A172 (cell line): ENCODE results near the gene FOXP1. TPM values are rescaled to one million over a fixed set of nuclear protein-coding genes. Genes with fewer than 3 reads are reported as not detected.

Experiments
- DNase-seq: peaks from one replicate; pipeline ENCODE4 v3.0.0-alpha.2; 2015; ENCODE audit warnings: low spot score
- total RNA-seq: library from RNA; depleted of rRNA; stranded (reverse); fragments of >200 nt; shearing (Covaris generic); gene quantifications from 2 replicates; pipeline ENCODE4 v1.2.3, GENCODE V29; 2014

Gene FOXP1
- total RNA-seq, 1 experiment from 2014 or later = 10.3 TPM

DNA sequence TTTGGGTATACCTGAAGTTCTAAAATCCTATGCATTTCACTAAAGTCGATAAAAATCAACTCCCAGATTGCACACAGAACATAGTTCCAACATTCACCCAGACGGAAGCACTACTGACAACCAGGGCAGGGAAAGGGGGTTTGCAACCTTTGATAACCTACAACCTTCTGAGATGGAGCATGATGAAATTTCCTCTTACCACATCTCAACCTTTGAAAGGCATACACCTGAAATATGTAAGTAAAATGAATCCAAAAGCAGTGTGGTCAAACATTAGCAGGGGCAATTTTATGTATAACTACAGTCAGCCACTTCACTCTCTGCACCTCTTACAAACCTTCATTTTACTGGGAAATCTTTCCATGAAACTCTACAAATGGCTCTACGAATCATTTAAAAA is 184.1 kb downstream of the FOXP1 start:
- no peak for DNase-seq

DNA sequence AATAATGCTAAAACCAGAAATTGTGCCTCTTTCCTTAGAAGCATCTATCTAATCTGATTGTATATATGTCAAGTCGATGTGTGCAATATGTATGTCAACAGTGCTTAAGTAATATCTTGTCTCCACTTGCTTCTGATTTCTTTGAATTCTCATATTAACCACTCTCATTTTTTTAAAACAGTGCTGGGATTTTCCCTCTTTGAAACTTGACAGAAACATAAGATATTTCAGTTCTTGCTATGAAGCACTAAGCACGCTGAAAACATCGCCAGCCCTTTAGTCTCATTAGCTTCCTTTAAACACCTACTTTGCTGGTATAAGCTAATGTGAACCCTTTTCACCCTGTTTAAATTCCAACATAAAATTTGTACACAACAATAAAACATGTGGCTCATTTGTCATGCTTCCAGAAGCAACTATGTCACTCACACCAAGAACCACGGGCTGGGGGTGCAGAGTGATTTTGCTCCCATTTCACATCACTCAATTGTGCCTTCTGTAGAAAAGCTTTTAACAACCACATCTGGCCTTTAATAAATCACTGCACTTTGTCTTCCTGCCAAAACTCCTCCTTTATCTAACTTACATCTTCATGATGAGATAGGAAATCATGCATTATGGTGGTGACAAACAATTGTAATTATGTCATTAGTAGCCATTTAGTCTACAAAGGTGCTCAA is 185.2 kb downstream of the FOXP1 start:
- DNase-seq = no peak

DNA sequence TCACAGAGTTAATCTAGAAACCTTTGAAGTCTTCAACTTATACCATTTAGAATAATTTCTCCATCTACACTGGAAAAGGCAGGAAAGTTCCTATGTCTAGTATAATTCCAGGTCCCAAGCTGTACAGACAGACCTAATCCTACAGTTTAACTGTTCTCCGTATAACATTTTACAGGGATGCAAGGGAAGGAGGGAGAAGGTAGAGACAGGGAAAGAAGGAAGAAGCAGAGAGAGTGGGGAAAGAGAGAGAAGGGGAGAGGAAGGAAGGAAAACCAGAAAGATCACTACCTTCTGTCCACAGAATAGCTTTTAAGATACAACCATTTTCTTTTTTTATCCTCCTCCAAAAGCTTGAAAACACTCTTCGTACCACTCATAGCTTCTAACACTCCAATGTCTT is 185.8 kb downstream of the FOXP1 start:
- DNase-seq = no peak

DNA sequence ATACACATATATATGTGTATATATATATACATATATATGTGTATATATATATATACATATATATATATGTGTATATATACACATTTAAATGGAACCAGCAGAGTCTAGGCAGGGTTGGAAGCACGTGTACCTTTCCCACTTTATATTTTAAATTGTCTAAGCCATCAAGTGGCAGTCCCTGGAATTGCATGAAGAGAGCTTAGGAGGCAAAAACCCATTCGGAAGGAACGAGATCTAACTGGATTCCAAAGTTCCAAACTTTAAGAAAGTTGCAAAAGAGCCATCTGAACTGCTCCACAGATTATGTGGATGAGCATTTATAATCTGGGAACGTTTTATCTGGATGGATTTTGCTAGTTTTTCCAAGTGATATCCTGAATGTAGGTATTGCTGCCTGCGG is 186.5 kb downstream of the FOXP1 start:
- DNase-seq = peak; percentile 17

DNA sequence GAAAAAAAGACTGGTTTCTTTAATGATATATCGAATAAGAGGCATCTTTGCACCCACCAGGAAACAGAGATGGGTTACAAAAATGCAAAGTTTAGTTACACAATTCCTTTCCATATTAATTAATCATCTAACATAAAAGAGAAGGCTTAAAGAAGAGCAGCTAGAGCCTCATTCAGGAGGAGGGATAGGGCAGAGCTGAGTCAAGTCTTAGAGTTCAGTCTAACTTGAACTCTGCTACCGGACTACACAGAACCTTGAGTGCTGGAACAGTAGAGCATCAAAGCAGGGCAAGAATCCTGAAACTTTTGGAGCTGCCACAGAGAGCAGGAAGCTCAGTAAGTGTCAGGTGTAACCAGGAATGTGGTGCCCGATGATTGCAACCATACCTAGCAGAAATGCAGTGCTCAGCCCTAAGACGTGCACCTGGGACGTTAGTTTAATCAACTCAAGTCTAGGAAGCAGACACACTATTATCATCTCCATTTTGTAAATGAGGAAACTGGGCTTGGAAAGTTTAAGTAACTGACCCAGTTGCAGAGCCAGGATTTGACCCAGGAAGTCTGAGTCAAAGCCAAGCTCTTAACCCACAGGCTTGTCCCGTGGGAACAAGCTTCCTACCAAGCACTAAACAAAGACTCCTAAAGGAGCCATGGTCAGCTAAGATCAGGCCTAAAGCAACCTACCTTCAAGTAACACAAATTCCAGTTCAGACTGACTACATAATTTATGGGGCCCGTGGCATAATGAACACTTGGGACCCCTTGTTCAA is 187.4 kb downstream of the FOXP1 start:
- no peak for DNase-seq

DNA sequence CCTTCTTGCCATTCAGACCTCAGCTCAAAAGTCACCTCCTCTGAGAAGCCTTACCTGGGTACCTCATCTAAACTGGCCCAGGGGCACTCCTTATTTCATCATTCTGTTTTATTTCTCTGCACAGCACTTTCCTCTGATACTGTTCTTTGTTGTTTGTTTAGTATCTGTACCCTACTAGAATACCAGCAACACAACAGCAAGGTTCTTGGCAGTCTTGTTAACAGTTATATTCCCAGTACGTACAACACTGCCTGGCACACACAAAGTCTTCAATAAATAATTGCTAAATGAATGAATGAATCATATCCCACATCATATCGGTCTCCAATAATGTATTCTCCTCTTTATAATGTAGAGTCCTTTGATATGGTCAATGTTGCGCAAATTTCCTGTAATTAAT is 188.1 kb downstream of the FOXP1 start:
- DNase-seq = no peak

DNA sequence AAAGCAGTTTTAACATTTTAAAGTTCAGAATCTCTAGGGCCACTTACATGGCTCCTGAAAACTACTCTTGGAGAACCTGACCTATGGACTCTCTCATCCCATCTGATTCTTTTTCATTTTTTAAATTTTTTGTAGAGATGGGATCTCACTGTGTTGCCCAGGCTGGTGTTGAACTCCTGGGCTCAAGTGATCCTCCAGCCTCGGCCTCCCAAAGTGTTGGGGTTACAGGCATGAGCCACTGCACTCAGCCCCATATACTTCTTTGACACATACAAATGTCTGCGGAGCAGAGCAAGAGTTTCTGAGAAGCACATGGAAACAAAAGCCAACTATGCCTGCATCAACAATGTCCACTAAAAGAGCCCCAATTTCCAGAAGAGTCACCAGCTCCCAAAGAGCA is 189.8 kb downstream of the FOXP1 start:
- no peak for DNase-seq

DNA sequence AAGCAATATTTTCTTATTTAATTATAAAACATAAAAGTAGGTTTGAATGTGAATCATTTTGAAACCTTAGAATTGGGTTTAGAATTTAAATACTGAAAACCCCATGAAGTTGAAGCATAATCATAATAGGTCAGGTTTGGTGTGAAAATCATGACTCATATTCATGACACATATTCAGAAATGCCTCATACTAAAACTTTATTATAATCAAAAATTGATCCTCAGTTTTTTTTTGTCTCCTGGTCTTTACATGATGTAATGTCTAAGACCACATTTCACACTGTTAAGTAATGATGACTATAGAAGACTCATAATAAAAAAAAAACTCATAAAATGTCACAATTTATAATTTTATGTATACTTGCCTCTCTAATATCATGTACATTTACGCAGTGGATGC is 190.4 kb downstream of the FOXP1 start:
- DNase-seq = no peak

DNA sequence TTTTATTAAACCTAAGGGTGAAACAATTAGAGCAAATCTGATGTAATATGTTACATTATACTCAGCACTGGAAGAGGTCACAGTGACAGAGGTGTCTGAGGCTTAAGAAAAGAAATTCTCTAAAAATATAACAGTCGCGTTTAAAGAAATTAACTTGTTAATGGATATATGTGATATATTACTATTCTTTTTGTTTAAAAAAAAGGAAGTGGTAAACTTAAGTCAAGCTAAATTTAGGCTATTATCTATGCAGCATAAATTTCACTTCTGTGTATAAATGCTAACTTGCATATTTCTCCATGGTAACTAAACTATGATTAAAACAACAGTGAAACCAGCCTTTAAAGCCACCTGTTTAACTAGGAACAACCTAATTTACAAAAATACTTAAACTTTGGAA is 191.3 kb downstream of the FOXP1 start:
- no peak for DNase-seq

DNA sequence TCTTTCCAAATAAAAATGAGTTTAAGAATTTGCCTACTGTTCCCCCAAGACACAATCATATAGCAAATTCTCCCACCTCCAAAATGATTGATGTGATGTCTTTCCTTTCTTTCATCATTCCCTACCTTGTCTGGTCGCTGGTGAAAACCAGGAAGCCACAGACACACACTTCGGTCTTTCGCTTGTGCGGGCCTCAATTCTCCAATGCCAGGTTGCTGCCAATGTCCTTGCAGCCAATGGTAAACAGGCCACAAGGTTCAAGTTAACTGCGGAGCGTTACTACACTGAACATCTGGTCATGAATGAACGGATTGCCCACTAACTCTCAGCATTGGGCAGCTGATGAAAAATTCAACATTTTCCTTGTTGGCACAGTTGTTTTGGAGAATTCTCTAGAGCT is 192.2 kb downstream of the FOXP1 start:
- no peak for DNase-seq

DNA sequence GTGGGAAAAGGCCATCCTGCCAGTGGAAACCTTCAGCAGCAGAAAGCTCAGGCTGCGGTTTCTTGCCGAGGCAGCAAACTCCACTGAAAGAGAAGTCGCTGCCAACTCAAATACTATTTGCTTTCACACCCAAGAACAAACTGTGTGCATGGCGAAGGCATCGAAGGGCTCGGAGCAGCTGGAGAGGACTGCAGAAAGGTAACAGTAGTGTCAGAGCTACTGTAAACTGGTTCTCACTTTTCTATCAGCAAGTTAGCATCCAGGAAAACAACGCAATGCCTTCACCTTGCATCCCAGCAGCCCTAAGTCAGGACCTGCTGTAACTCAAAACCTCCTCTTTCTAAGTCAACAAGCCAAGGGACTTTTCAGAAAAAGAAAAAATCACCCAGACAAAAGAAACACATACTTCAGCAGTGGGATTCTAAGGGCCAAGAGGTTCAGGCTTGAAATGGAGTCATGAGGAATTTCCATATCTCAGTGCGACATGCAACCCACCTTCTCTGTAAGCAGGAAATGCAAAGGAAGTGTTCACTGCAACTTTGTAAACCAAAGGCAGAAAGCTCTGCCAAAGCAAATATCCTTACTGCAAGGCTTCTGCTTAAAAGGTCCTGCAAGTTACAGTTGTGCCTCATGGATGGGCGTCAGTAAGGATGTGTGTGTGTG is 193.5 kb downstream of the FOXP1 start:
- DNase-seq = no peak

DNA sequence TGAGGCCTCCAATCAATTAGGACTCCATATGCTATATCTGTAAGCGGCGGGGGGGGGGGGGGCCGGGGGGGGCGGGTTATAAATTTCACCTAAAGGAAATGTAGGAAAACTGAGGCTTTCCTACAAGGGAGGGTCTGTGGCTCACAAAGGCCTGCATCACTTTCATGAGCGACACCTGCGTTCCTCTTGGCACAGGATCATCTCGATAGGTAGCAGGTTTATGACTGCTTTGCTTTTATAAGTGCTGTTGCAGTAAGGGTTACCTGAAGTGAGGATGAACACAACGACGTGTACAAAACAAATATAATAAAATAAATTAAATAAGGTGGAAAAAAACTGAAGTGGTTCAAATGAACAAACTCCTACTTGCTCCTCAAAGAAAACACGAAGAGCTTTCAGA is 194.3 kb downstream of the FOXP1 start:
- DNase-seq = no peak

DNA sequence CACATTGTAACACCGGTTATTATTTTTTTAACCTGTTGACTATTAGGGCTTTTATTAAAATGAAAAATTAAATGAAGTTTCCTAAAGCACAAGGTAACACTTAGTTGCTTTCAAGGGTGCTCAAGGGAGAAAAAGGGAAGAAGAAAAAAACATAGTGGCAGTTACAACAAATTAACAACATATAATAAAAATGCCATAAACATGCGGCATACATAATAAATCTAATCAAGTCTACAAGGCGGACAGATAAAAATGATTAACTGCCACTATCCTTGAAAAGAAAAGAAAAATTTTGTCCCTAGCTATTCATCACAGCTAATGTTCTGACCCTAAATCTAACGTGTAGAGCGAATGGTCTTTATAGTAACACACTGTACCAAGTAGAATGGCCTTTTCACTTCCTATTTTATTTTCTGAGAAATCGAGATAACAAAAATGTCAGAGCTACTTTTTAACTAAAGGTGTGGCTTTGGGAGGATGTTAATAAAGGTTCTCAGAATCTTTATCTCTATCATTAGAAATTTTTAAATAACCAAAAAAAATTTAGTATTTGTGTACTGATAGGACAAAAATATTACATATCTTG is 194.9 kb downstream of the FOXP1 start:
- DNase-seq = no peak

DNA sequence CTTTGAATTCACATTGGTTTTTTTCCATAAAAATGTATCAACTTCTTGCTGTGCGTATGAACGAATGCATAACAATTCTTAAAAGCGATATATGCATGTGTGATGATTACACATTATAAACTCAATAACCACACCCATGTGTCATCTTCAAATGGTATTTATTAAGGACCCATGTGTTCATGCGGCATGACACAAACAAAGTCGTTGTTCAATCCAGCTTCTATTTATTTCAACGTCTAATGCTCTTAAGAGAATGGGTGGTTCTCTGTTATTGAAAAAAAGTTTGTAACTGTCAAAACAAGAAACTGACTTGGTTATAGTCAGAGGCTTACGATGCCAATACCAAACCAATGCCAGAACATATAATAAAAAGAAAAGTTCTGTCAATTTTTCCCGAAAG is 195.9 kb downstream of the FOXP1 start:
- DNase-seq = no peak

DNA sequence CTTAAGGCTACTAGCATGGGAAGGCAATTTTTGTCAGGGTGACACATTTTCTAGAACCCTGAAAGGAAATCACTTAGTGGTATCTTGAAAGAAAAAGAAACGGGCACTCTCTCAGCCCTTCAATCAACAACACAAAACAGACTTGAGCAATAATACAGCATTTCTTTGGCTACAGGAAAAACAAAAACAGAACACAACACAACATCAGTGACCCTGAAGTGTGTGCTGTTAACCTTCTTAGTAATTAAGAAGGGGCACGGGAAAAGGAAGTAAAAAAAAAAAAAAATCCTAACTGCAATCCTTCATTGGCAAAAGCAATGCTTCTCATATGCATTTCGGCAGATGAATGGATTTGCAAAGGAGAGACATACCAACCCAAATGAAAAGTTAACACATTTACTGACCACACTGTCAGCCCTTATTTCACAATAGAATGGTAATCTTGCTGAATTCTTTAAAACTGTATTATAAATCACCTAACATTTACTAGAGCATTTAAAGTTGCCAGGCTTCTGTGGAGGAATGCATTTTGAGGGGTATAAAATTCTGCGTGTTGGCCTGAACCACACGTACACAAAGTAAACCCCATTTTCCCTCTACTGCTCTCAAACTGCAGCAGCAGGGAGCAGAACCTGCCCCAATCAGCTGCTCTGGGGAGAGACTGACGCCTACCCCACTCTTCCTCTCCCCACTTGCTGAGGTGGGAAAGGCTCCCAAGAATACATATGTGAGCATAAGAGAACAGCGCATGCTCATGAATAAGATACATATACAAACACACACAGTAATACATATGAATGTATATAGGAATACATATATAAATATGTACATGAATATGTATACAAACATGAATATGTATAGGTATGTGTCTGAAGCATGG is 198.5 kb downstream of the FOXP1 start:
- no peak for DNase-seq

DNA sequence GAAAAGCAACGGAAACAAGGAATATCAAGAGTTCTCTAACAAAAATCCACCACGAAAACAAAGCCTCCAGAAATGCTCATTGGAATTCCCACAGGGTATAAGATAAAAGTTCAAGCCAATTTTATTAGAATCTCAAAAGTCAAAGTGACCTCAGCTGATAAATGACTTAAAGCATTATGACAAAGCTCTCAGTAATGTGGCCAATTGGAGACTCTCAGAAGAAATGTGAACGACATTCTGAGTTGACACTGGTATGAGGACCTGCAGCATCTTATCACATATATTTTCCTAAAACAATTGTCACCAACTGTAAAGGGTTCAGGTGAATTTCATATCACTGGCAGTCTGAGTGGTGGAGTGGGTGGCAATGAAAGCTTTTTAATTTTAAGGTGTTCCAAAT is 199.1 kb downstream of the FOXP1 start:
- DNase-seq = peak; percentile 14

DNA sequence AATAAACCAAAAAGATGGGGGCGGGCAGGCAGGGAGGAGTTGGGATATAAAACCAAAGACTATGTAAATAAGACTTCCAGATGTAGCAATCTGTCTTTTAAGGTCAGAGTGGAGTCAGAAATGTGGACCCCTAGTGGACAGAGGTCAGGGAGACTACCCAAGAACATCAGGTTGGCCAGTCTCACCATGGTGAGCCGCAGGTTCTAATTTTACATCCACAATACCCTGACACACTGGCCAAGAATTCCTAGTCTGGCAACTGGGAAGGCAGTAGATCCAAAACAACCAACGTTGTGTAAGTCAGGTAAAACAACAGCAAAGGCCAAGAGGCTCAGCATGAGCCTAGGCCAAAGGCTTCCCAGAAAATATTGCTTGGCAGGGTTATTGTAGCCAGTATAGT is 203.4 kb downstream of the FOXP1 start:
- DNase-seq = no peak

DNA sequence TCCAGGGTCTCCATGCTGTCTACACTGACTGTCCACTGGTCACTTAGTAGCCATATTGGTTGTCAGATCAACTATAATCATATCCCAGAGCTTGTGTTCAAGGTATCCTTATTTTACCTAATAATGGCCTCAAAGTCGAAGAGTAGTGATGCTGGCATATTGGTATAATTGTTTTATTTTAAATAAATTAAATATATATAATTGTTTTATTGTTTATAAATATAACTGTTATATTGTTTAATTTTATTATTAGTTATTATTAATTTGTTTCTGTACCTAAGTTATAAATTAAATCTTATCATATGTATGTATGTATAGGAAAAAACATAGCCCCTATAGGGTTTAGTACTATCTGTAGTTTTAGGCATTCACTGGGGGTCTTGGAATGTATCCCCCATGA is 205.0 kb downstream of the FOXP1 start:
- no peak for DNase-seq

DNA sequence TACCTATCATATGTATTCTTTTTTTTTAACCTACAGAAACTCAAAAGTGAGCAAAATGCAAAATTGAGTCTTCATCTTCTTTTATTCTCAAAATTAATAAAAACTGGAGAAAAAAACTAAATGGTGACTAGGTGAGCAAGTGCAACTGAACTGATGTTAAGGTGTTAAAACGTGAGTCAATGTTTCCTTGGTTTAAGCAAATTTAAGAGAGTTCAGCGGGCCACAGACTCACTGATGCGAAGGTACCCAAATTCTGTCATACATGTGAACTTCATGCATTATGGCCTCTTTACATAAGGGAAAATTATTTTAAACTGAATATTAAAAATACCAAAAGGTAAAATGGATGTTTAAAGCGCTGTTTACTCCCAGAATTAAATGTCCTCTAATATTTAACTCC is 206.6 kb downstream of the FOXP1 start:
- DNase-seq = no peak

DNA sequence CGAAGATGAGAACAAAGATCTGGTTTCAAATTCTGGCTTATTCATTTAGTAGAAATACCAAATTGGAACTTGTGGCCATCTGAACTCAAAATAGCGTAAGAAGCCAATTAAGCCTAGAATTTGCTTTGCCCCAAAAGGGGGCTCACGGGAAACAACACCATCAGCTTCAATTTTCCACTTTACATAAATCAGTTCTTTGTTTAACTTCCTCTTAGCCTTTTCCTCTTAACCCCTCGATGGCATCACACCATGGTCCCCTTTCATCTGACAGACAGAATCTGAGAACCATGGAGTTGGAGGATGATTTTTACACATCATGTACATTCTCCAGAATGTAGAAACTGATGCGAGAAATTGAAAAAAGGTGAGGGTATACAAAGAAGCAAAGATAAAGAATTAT is 207.0 kb downstream of the FOXP1 start:
- DNase-seq = no peak

DNA sequence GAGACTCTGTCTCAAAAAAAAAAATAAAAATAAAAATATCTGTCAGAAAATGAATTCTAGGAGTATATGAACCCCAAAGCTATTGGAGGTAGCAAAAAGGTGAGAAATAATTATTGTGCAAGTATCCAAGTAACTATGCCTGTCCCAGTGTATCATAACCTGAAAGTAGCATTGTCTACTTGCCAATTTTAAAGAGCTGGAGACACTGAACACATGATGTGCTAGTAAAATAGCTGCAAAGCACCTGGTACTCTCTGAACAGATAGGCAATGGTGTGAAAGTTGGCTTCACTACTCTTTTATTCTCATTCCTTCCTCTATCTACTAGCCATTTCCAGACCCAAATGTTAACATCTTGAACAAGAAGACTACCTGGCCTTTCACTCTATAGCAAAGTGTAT is 208.9 kb downstream of the FOXP1 start:
- no peak for DNase-seq
